Measurements from ENCODE around the gene ZG16B. TPM values are rescaled to one million over a fixed set of nuclear protein-coding genes. Genes with fewer than 3 reads are reported as not detected.

Gene ZG16B
- total RNA-seq, 1 donor from 2014 or later = 11.3 TPM

DNA sequence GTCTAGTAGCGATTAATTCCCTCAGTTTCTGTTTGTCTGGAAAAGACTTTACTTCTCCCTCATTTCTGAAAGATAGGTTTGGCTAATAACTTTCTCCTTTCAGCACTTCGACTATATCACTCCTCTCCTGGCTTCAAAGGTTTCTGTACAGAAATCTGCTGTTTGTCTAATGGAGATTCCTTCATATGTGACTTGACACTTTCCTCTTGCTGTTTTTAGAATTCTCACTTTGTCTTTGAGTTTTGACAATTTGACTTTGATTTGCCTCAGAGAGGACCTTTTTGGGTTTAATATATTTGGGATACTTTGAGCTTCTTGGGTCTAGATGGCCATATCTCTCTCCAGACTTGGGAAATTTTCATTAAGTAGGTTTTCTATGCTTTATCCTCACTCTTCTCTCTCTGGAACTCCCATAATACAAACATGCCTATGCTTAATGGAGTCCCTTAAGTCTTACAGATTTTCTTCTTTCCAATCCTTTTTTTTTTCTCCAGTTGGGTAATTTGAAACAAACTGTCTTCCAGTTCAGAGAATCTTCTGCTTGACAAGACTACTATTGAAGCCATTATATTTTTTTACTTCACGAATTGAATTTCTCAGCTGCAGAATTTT lies 20.8 kb upstream of the ZG16B start:
- intact Hi-C loops (cut with DNase I) = no loop called here
- DNase-seq (ENCODE audit: extremely low spot score in 2 of 2) = no peak
- no peak for TF ChIP-seq POLR2A (IDR thresholded peaks at IDR 0.05)
- TF ChIP-seq, protein P1, sequence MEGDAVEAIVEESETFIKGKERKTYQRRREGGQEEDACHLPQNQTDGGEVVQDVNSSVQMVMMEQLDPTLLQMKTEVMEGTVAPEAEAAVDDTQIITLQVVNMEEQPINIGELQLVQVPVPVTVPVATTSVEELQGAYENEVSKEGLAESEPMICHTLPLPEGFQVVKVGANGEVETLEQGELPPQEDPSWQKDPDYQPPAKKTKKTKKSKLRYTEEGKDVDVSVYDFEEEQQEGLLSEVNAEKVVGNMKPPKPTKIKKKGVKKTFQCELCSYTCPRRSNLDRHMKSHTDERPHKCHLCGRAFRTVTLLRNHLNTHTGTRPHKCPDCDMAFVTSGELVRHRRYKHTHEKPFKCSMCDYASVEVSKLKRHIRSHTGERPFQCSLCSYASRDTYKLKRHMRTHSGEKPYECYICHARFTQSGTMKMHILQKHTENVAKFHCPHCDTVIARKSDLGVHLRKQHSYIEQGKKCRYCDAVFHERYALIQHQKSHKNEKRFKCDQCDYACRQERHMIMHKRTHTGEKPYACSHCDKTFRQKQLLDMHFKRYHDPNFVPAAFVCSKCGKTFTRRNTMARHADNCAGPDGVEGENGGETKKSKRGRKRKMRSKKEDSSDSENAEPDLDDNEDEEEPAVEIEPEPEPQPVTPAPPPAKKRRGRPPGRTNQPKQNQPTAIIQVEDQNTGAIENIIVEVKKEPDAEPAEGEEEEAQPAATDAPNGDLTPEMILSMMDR (IDR thresholded peaks at IDR 0.05) = no peak
- TF ChIP-seq POLR2AphosphoS5 (IDR thresholded peaks at IDR 0.05; ENCODE audit: insufficient read depth in 1 of 2, low read depth in 1 of 2) = no peak
- peaks cover 4% of the 10 kb centered on the region for H3K9me3 ChIP-seq
- H3K27ac ChIP-seq = no peak overlapping the region
- H3K27me3 ChIP-seq = no peaks in the 10 kb centered on the region
- no peak overlapping the region for H3K4me3 ChIP-seq
- H3K36me3 ChIP-seq = no peaks in the 10 kb centered on the region
- H3K4me1 ChIP-seq = no peaks in the 10 kb centered on the region

- intact Hi-C loops (cut with DNase I) = no loop called here
- Histone ChIP-seq H3K9me3 (no peaks in the 10 kb centered on the region), H3K27ac (no peak overlapping the region), H3K4me3 (no peak overlapping the region), H3K36me3 (no peaks in the 10 kb centered on the region), H3K27me3 (no peaks in the 10 kb centered on the region), H3K4me1 (no peaks in the 10 kb centered on the region)
- no peak for DNase-seq (ENCODE audit: extremely low spot score in 2 of 2)
- TF ChIP-seq, protein P1 (IDR thresholded peaks at IDR 0.05) = no peak
- TF ChIP-seq POLR2A (IDR thresholded peaks at IDR 0.05) = no peak
- TF ChIP-seq POLR2AphosphoS5 (IDR thresholded peaks at IDR 0.05; ENCODE audit: insufficient read depth in 1 of 2, low read depth in 1 of 2) = no peak
Observed at GRCh38 chr16:2810651-2811050, 19.5 kb upstream of the ZG16B start.

DNA sequence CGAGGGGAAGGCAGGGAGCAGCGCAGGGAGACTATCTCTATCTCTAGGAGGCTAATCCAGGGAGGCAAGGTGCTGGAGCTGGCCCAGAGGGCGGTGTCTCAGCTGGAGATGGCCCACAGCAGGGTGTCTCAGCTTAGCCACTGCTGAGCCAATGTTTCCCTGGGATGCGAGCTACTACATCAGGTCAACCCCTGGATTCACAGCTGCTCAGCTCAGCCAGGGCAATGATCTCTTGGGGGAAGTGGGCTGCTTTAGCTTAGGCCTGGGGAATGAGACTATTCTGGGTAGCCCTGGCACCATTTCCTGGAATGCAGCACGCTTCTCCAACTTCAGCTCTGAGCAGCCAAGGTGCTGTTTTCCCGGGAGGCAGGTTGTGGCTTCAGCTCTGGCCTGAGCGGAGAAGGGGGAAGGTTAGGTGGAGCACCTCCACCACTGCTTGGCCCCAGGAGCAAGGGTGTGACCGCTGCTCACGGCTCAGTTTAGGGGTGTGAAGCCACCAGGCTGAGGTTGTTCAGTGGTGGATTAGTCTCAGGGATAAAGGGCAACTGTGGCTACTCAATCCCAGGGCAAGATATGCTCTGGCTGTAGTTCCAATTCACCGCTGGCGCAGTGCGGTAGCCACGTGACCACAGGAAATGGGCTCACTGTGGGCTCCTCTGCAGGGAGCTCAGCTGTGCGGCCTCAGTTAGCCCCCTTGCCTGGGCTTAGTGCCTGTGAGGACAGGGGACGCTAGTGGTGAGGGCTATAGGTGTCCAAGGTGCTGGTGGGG lies 18.2 kb upstream of the ZG16B start:
- Histone ChIP-seq H3K27me3 (no peaks in the 10 kb centered on the region), H3K4me1 (no peaks in the 10 kb centered on the region), H3K36me3 (no peaks in the 10 kb centered on the region), H3K27ac (no peak overlapping the region), H3K9me3 (no peaks in the 10 kb centered on the region), H3K4me3 (no peak overlapping the region)
- intact Hi-C loops (cut with DNase I) = no loop called here
- no peak for TF ChIP-seq POLR2A (IDR thresholded peaks at IDR 0.05)
- TF ChIP-seq, protein P1 (IDR thresholded peaks at IDR 0.05) = no peak
- no peak for TF ChIP-seq POLR2AphosphoS5 (IDR thresholded peaks at IDR 0.05; ENCODE audit: insufficient read depth in 1 of 2, low read depth in 1 of 2)
- DNase-seq (ENCODE audit: extremely low spot score in 2 of 2) = no peak

GRCh38 chr16:2813771-2814221 lies 16.3 kb upstream of the ZG16B start:
- no peaks in the 10 kb centered on the region for H3K27me3 ChIP-seq
- intact Hi-C loops (cut with DNase I) = no loop called here
- no peaks in the 10 kb centered on the region for H3K9me3 ChIP-seq
- no peaks in the 10 kb centered on the region for H3K36me3 ChIP-seq
- TF ChIP-seq, protein P1 (IDR thresholded peaks at IDR 0.05) = no peak
- TF ChIP-seq POLR2AphosphoS5 (IDR thresholded peaks at IDR 0.05; ENCODE audit: insufficient read depth in 1 of 2, low read depth in 1 of 2) (no peak), POLR2A (IDR thresholded peaks at IDR 0.05) (no peak)
- no peak for DNase-seq (ENCODE audit: extremely low spot score in 2 of 2)
- H3K27ac ChIP-seq = no peak overlapping the region
- no peak overlapping the region for H3K4me3 ChIP-seq
- H3K4me1 ChIP-seq = no peaks in the 10 kb centered on the region

All from vagina (tissue), 2 donors.